Stimulated activated CD4-positive, alpha-beta T cell treated with anti-CD3 and anti-CD28 coated beads, TNF-alpha, amount 100 ng/mL, for 48 hours (primary cell): ENCODE results near the gene ERCC4.

Experiments
- DNase-seq, 3 donors: peaks; one replicate each; pipeline ENCODE4 v3.0.0-alpha.2; 2020; ENCODE audit warnings: low read depth in 3 of 3

Gene ERCC4

DNA sequence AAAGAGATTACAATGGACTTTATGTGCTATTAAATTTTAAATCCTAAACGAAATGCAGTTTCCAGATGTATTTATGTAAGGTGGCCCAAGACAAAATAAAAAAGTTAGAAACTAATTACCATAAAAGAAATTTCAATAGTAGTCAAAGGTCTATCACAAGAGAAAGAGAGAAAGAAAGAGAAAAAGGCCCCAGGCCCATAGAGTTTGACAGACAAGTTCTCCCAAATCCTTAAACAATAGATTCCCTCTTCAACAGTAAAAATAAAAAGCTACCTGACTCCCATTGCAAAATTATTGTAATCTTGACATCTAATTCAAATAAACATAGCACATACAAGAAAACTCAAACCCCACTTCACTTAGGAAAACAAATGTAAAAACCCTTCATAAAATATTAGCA, 8.6 kb upstream of the ERCC4 start:
- no peak for DNase-seq

DNA sequence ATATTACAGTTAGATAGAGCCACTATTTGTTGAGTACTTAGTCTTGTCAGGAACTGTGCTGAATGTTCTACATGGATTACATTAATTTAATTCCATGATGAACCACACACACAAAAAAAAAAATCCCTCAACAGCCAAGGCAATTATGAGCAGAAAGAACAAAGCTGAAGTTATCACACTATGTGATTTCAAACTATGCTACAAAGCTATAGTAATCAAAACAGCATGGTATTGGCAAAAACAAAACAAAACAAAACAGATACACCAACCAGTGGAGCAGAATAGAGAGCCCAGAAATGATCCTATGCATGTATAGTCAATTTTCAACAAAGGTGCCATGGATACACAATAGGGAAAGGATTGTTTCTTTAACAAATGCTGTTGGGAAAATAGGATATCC, 8.1 kb upstream of the ERCC4 start:
- no peak for DNase-seq

DNA sequence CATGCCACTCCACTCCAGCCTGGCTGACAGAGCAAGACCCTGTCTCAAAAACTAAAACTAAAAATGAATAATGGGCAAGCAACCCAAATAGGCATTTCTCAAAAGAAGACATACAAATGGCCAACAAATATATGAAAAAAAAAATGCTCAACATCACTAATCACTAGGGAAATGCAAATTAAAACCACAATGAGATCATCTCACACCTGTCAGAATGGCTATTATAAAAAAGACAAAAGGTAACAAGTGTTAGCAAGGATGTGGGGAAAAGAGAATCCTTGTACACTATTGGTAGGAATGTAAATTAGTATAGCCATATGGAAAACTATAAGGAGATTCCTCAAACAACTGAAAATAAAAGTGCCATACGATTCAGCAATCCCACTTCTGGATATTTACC, 7.1 kb upstream of the ERCC4 start:
- no peak for DNase-seq

DNA sequence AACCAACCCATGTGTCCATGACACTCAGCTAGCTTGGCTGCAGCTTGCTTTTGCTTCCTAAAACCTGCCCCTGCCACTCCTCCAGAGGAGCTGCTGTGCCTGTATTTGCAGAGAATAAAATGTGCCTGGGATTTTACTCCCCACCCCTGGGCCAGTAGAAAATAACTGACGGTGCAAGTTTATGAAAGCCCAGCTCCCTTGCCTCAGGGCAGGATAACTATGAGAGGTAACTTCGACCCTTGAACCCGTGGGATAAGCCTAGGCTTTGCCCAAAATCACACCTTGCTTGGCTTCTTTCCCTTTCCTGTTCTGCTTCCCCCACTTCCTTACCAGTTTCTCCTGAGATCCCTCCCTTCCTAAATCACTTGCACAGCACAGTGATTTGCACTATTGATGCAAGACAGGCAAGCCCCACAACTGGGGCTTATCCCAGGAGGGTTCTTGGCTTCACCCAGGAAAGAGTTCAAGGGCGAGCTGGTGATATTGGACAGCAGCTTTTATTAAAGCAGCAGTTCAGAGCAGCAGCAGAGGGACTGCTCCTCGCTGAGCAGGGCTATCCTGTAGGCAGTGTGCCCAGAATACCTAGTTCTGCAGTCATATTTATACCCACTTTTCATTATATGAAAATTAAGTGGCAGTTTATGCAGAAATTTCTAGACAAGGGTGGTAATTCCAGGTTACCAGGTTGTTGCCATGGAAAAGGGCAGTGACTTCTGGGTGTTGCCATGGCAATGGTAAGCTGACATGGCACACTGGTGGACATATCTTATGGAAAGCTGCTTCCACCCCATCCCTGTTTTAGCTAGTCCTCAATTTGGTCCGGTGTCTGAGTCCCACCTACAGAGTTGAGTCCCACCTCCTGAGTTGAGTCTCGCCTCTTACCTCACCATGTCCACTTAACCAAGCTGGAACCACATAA, 6.3 kb upstream of the ERCC4 start:
- DNase-seq: no peak

DNA sequence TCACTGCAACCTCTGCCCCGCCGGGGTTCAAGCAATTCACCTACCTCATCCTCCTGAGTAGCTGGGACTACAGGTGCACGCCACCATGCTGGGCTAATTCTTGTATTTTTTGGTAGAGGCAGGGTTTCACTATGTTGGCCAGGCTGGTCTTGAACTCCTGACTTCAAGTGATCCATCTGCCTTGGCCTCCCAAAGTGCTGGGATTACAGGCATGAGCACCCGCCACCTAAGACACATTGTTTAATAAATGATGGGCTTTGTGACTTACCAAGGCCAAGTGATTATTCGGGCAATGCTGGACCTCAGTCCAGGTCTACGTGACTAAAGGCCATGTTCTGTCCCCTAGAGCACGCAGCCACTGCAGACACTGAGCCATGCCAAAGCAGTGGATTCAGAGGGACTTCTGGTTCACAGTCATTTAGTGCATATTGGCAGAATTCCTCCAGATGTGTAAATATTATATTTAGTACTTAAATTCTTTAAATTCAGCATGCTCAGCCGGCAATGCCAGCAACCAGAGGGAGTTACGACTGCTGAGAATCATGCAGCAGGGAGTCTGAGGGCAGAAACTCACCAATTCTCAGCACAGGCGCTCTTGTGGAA, 4.8 kb upstream of the ERCC4 start:
- DNase-seq: no peak

DNA sequence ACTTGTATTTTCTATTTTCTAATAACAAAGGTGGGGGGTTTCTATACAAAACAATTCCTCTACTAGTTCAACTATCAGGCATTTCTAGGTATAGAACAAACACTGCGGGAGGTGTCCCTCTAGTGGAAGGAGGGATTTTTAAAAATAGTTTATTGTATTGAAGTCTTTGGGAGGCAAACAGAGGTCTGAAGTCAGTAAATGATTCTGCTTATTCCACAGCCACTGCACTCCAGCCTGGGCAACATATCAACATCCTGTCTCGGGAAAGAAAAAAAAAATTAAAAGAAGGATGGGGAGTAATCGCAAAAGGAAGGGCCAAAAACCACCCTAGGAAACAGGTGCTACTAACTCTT, 648 bp upstream of the ERCC4 start:
- DNase-seq: no peak

DNA sequence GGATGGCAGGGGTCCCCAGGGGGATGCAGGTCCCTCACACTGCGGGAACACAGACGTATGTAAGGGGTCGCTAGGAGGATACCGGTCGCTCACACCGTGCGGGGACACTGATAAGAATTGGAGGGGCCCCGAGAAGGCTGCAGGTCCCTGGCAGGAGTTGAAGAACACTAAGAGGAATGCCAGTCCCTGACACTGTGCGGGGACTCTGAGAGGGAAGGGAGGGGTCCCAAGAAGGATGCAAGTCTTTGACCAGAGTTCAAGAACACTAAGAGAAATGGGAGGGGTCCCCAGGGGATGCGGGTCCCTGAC, 510 bp downstream of the ERCC4 start:
- no peak for DNase-seq

DNA sequence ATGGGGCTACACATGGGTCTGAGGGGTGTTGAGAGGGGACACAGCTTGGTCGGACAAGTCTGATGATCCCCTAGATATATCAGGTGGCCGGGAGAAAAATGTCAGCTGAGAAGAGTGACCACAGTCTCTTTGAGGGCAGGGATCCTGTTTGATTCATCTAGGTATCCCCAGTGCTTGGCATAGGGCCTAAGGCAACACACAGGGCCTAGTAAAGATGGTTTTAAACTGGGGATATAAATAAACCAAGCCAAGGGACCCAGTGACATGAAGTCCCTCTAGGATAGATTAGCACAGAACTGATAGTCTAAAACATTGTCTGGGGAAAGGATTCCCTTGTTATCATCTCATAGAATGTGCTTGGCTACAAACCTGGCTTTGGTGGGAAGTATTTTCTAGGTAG, 1.4 kb downstream of the ERCC4 start:
- DNase-seq: no peak

DNA sequence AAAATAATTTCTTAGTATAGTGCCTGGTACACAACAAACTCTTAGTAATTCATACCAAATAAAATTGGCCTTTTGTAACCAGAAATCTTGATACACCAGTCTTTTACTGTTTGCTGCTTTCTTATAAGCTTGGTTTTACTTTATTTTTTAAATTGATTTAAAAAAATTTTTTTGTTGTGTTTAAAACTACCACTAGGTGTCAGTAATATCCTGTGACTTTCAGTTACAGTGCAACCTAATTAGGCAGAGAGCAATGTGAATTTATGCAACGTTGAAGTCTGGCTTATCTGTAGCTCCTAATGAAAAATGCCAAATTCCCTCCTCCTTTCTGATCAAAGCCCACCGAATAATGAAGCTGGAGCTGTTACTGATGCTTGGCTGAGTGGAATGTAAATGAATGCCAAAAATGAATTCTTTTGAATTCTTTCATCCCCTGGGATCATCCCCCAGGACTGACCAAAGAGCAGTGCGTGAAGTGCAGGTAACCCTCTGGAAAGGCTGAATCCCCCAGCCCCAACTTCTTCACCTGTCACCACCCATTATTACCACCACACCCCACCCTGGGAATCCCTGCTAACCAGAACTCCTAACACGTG, 3.8 kb downstream of the ERCC4 start:
- no peak for DNase-seq

DNA sequence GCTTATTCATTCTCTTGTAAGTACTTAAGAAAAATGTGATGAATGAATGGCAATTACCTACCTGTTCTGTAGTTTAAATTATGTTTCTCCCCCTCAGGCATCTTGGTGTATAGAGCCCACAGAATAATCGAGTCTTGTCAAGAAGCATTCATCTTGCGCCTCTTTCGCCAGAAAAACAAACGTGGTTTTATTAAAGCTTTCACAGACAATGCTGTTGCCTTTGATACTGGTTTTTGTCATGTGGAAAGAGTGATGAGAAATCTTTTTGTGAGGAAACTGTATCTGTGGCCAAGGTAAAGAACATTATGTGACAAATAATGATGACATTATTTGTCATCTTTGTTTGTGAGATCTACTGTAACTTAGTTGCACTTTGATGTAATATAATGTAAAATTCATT, 6.5 kb downstream of the ERCC4 start:
- DNase-seq: no peak

DNA sequence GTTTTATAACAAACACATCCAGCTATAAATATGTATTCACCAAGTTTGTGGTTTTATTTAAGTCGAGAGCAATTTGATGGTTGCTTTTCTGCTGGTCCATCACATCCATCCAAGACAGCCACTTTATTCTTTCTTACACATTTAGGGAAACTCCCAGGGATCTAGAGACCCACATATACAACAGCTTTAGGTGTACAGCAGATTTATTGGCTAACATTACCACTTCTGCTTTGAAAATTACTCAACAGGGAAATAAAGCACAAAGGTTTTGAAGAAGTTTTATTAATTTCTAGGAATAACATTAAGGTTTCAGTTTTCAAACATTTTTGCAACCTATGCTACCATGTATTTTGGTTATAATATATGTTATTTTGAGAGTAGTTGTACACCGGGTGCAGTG, 6.9 kb downstream of the ERCC4 start:
- no peak for DNase-seq

DNA sequence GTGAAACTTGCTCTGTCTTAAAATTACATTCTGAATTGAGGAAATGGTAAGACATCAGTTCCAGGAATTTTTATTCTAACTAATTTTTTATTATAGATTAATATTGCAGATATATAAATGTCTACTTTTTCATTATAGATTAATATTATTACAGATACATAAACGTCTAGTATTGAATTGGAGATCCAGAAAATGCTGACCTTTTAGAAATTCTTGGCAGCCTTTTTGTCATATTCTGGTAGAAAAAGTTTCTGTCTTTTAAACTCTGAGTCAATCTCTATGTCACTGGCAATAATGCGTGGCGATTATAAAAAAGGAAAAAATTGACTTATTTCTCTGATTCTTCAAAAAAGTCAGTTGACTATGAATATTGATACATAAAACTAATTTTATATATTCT, 8.7 kb downstream of the ERCC4 start:
- DNase-seq: no peak

DNA sequence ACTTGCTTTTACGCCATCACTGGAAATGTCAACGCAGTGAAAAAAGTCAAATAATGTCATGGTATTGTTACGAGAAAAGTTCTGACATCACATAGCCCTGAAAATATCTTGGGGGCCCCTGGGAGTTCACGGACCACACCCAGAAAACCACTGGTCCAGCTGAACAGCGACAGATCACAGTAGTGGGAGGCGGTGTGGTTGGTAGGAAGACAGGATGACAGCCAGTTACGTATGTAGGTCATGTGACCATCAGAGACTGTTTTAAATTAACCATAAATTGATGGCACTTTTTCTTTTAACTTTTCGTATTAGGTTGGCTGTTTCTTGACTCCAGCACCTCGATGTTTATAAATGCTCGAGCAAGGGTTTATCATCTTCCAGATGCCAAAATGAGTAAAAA, 11.9 kb downstream of the ERCC4 start:
- no peak for DNase-seq

DNA sequence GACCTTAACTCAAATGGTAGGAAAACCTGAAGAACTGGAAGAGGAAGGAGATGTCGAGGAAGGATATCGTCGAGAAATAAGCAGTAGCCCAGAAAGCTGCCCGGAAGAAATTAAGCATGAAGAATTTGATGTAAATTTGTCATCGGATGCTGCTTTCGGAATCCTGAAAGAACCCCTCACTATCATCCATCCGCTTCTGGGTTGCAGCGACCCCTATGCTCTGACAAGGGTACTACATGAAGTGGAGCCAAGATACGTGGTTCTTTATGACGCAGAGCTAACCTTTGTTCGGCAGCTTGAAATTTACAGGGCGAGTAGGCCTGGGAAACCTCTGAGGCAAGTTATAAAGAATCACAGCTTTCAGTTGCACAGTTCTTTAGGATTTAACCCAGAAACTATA, 15.5 kb downstream of the ERCC4 start:
- DNase-seq: no peak

DNA sequence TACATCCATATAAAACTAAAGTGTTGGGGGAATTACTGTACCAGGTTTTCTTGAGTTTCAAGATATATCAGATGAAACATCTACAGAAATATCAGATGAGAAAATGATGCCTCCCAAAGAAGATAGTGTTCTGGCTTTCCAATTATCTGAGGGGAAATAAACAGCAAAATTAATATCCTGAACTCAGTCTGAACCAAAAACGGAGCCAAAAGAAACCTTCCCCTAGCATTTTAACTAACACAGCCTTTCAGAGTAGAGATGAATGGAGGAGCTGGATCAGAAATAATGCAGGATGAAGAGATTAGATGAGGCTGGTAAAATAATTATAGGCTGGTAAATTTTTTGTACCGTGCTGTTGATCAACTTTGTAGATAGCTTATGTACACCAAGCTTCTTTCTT, 16.2 kb downstream of the ERCC4 start:
- no peak for DNase-seq

DNA sequence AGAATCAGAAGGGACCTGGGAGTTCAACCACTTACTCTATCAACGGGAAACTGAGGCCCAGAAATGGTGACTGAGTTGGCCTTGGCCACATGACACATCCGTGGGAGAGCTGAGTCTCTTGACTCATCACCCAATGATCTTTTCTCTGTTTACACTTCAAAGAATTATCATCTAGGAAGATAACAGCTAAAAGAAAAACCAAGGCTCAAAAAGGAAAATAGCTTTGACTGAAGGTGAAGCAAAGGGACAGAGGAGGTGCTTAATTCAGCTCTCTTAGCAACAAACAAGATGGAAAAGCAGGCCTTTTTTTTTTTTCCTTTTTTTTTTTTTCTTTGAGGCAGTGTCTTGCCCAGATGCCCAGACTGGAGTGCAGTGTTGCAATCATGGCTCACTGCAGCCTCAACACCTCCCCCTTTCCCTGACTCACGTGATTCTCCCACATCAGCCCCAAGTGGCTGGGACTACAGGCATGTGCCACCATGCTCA, 16.7 kb downstream of the ERCC4 start:
- DNase-seq: no peak

DNA sequence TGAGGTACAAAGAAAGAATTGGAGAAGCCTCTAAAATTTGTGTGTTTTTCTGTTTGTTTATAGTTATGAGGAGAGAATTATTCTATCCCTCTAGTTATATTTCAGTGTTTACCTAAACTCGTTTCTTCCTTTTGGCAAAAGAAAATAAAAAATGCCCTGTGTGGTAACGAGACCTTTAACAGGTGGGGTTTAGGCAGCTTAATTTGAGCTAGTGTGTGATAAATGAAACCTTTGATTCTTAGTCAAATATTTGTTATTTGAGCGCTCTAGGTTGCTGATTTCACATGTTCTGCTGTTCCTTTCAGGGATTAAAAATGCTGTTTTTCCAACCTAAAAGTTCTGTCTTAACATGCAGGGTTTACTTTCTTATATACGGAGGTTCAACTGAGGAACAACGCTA, 17.5 kb downstream of the ERCC4 start:
- no peak for DNase-seq

DNA sequence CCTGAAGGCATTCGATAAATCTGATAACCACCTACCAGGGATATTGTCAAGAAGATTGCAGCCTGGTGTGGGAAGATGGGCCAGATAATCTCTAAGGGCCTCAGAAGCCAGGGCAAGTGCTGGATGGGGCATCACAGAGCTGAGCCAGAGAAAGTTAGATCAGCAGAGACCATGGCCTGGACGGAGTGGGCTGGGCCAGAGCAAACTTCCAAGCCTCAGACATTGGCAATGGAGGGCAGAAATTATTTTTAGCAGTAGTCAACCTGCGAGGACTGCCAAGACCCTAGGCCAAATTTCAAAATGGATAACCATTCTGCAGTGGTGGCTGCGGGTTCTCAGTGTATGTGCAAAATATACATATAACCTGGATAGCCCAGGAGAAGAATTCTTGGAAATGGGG, 18.5 kb downstream of the ERCC4 start:
- no peak for DNase-seq

DNA sequence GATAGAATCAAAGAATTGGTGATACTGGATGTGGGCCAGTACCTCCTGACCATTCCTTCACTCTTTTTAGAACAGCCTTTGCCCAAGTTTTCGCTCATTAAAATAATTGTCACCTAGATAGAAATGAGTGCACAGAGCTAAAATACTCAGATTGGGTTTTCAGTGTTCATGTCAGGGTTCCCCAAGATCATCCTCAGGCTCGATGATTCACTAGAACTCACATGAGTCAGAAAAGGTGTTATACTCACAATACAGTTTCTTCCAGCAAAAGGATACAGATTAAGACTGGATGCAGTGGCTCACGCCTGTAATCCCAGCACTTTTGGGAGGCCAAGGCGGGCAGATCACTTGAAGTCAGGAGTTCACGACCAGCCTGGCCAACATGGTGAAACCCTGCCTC, 19.9 kb downstream of the ERCC4 start:
- no peak for DNase-seq

DNA sequence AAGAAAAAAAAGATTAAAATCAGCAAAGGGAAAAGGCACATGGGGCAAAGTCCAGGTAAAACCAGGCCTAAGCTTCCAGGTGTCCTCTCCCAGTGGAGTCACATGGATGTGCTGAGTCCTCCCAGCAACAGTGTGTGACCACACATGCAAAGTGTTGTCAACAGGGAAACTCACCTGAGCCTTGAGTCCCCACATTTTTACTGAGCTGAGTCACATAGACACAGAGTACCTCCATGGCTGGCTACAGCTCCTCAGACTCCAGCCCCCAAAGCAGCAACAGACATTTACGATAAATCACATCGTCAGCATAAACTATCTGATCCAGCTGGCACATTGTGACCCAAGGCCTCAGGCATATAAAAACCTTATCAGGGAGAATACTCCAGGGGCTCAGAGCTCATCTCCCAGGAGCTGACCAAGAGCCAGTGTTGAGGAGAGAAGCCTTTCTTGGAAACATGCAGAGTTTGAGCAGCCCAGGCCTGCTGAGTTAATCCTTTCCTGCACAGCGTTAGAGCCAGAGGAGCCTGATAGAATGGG, 20.5 kb downstream of the ERCC4 start:
- DNase-seq: no peak

DNA sequence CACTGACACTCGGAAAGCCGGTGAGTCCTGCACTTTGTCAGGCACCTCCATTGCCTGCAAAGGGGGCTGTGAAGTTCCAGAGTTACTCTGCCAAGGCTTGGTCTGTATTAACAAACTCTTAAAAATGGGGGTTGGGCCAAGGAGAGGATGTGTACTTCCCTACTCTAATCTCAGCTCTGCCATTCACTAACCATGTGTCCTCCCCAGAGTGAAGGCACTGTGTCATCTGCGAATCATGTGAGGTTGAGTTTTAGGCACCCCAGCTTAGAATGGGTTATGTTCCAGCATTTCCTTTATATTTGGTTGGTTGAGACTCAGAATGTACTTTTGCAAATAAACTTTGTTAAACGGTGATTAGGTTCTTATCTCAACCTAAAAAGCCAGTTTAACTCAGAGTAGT, 24.9 kb downstream of the ERCC4 start:
- no peak for DNase-seq

DNA sequence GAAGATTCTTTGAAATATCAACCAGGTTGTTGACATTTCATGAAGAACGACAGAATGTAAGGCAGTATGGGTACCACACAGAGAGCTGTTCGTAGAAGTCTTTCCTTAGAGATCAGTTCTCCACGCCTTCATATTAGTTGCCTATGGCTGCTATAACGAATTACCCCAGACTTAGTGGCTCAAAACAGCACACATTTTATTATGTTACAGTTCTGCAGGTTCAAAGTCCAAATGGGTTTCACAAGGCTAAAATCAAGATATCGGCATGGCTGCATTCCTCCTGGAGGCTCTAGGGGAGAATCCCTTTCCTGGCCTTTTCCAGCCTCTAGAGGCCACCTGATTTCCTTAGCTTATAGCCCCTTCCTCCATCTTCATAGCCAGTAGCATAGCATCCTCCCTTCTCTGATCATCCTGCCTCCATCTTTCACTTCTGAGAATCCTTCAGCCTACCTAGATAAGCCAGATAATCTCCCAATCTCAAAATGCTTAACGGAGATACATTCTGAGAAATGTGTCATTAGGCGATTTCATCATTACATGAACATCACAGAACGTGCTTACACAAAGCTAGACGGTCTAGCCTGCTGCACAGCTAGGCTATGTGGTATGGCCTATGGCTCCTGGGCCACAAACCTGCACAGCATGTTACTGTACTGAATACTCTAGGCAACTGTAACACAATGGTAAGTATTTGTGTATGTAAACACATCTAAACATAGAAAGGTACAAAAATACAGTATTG, 26.0 kb downstream of the ERCC4 start:
- DNase-seq: no peak
